Activated gamma-delta T cell treated with anti-CD3 and anti-CD28 coated beads, Interleukin-2, amount 50 U/mL, for 16 hours (primary cell): Measurements from ENCODE around the gene MRGPRD.

Source experiments
- DNase-seq: peaks from one replicate; pipeline ENCODE4 v3.0.0-alpha.2; 2020; ENCODE audit warnings: low read depth

MRGPRD gene

GRCh38 chr11:68968306-68969250 lies 12.2 kb downstream of the MRGPRD start:
- no peak for DNase-seq

DNA sequence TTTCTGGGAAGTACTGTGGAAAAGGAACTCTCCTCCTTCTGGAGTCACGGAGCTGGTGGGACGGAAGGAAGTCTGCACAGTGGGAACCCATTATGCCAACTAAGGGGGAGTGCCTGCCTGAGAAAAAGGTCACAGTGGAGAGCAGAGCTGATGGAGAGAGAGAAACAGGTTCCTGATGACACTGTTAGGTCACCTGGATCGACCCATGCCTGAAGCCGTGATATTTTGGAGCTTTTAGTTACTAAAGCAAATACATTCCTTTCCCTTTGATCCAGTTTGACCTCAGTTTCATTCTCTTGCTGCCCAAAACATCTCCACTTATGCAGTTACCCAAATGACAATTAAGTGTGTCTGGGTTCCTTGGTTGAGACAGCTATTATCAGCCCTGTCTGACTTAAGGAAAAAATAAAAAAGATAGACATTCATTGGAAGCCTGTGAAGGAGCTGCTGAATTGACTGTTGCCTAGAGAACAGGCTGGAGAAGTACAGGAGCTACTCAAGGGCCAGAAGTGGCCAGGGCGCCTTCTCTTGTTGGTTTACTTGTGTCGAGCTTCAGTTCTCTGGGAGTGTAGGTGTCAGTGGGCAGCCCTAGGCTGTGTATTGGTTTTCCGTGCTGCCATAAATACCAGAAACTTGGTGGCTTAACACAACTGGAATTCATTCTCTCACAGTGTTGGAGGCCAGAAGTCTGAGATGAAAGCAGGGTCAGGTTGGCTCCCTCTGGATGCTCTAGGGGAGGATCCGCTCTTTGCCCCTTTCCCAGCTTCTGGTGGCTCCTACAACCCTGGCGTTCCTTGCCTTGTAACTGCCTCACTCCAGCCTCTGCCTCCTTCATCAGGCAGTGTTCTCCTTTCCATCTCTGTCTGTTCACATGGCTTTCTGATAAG lies 13.6 kb downstream of the MRGPRD start:
- DNase-seq = no peak

- no peak for DNase-seq
These were observed 14.6 kb downstream of the MRGPRD start for GRCh38 chr11:68965901-68966853.

DNA sequence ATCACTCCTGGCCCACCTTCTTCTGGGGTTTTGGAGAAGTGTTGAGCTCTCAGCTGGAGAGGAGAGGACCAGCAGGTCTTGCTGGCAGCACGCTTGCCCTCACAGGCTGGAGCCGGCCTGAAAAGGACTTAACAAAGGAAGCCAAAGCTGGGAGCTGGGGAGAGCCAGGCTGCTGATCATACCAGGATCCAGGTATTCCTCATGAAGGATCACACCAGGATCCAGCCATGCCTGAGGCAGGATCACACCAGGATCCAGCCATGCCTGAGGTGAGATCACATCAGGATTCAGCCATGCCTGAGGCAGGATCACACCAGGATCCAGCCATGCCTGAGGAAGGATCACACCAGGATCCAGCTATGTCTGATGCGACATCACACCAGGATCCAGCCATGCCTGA lies 17.0 kb downstream of the MRGPRD start:
- no peak for DNase-seq

DNA sequence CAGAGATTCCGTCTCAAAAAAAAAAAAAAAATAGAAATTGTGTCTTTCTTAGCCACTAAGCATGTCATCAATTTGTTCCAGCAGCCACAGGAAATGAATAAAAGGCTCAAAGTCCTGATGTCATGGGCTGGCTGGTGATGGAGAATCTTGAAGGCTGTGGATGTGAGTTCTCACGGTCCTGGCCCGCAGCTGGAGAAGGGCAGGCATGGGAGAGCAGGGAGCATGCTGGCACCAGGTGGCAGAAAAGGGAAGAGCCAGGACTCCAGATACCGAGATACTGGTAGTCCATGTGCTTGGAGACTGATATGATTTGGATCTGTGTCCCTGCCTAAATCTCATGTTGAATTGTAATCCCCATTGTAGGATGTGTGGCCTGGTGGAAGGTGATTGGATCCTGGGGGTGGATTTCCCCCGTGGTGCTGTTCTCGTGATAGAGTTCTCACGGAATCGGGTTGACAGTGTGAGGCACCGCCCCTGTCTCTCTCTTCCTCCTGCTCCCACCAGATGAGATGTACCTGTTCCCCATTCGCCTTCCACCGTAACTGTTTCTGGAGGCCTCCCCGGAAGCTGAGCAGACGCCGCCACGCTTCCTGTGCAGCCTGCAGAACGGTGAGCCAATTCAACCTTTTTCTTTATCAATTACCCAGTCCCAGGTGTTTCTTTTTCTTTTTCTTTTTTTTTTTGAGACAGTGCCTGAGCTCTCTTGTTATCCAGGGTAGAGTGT lies 18.1 kb downstream of the MRGPRD start:
- no peak for DNase-seq

DNA sequence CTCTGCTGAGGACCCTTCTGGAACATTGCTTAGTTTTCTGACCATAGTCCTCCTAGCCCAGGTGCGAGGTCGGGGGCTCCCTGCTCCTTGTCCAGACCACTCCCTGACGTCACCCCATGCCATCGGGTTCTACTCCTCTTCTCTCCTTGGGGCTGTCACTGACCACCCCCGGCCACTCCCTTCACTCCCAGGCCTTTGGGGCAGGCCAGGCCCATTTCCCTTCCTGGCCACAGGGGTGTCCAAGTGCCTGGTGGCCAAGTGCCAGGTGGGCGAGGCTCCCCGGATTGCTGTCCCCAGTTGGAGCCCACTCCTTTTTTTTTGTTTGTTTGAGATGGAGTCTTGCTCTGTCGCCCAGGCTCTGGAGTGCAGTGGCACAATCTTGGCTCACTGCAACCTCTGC lies 19.5 kb downstream of the MRGPRD start:
- no peak for DNase-seq

- DNase-seq = no peak
These were observed 20.3 kb downstream of the MRGPRD start for GRCh38 chr11:68960294-68961071.

GRCh38 chr11:68959465-68960293 lies 21.1 kb downstream of the MRGPRD start:
- DNase-seq = no peak

DNA sequence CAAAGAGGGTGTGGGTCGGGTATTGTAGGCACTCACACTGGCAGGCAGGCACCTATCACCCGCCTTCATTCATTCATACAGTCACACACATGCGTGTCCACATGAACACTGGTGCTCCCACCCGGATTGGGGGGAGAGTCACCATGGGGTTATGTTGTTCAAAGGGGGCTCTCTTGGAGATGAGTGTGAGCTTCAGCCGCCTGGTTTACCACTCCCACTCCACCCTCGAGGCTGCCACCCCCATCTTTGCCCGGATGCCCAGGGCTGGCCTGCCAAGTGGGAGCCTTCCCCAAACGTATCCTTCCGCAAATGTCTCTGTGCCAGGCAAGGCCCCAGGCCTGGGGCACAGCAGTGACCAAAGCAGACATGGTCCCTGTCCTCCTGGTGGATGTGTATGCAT lies 22.6 kb downstream of the MRGPRD start:
- DNase-seq = no peak

DNA sequence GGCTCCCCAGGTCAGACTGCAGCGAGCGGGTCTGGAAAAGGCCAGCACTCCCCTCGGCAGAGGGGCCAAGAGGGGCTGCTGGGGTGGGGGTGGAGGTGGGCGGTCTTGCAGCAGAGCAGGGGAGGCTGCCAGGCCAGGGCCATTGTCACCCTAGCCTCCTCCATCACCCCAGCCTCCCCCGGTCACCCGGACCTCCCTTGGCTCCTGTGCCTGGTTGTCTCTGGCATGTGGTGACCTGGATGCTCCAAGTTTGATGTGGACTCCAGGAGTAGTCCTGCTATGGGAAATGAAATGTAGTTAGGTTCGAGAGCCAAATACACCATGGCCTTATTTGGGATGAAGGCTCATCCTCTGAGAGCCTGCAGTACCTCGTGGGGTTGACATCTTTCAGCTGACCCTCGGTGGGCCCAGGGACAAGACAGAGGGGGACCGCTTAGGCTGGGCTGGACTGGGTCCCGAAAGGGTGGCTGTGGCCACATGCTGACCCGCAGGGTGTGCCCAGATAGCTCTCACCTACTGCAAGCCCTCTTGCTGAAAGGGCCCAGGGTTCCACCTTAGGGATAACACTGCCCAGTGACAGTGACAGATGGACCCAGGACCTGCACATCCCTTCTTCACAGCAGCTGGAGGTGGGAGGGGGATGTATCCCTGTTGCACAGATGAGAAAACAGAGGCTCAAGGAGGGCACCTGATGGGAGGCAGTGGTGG lies 24.1 kb downstream of the MRGPRD start:
- DNase-seq = no peak

GRCh38 chr11:68956142-68956541 lies 24.6 kb downstream of the MRGPRD start:
- no peak for DNase-seq

GRCh38 chr11:68955607-68955958 lies 25.2 kb downstream of the MRGPRD start:
- no peak for DNase-seq

DNA sequence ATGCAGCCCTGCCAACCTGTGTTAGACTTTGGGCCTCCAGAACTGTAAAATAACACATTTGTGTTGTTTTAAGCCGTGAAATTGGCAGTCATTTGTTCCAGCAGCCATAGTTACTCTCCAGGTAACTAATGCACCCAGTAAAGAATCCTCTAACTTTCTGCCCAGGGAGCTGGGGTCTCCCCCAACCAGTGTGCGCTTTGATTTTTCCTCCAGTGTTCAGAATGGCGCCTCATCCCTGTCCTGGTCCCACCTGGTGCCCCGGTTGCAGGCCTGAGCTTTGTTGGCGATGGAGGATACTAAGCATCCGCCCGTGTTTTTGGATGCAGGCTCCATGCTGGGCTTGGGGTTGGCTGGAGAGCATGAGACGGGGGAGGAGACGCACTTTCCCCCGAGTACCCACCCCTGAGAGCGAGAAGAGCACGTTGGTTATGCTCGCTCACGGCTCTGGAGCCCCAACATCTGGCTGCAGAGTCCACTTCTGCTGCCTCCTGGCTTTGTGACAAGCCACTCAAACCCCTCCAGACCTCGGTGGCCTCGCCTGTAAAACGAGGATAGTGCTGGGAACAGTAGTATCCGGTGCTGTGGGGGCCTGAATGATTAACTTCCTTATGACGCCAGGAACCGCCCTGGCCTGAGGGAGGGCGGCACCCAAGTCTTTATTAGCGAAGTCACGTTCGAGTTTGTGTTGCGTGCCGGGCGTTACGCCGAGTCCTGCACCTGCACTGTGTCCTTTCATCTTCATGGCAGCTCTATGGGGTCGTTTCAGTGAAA lies 25.8 kb downstream of the MRGPRD start:
- no peak for DNase-seq

GRCh38 chr11:68950762-68951161 lies 30.0 kb downstream of the MRGPRD start:
- DNase-seq = no peak

DNA sequence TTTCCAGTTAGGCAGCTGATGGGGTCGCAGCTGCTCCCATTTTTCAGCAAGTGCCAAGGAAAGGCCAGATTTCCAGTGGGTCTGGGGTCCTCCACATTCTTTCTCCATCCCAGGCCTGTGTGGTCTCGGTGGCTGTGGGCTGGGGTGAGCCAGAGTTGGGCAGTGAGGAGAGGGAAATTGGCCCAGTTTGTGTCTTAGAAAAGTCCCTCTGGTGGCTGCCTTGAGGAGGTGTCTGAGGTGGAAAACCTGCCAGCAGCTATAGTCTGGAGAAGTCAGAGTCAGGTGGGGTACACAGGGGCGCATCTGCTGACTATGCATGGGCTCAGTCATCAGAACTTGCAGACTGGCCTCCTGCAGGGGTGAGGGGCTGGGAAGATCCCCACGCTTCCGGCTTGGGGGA lies 30.5 kb downstream of the MRGPRD start:
- DNase-seq = no peak

DNA sequence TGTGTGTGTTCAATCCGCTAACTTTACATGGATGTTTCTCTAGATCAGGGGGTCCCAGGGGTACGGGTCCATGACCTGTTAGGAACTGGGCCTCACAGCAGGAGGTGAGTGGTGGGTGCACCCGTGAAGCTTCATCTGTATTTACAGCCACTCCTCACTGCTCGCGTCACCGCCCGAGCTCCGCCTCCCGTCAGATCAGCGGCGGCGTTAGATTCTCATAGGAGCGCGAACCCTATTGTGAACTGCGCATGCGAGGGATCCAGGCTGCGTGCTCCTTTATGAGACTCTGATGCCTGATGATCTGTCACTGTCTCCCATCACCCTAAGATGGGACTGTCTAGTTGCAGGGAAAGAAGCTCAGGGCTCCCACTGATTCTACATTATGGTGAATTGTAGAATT lies 31.9 kb downstream of the MRGPRD start:
- no peak for DNase-seq

GRCh38 chr11:68948496-68948895 lies 32.3 kb downstream of the MRGPRD start:
- DNase-seq = no peak

GRCh38 chr11:68947151-68947550 lies 33.6 kb downstream of the MRGPRD start:
- DNase-seq = no peak
